ENCODE measurements around the gene MAP4K2.

MAP4K2 gene

GRCh38 chr11:64810891-64811272, 7.9 kb upstream of the MAP4K2 start:
- no peak for DNase-seq

GRCh38 chr11:64810271-64810890, 7.4 kb upstream of the MAP4K2 start, which contains the start of gene MEN1:
TSS of gene MEN1 (minus strand) at chr11:64810551. CDS start at chr11:64810109, 442 bp downstream.
- peak; percentile 75 for DNase-seq

- peak; percentile 6 for DNase-seq
These were observed 6.8 kb upstream of the MAP4K2 start for GRCh38 chr11:64809781-64810241.

GRCh38 chr11:64805481-64805880, 2.5 kb upstream of the MAP4K2 start:
- no peak for DNase-seq

GRCh38 chr11:64804346-64805210, 1.6 kb upstream of the MAP4K2 start:
- no peak for DNase-seq

GRCh38 chr11:64803846-64804345, 882 bp upstream of the MAP4K2 start:
- no peak for DNase-seq

- DNase-seq = peak; percentile 37
These were observed 450 bp downstream of the MAP4K2 start for GRCh38 chr11:64802370-64803157.

GRCh38 chr11:64801561-64802369, 1.2 kb downstream of the MAP4K2 start:
- no peak for DNase-seq

- DNase-seq = no peak
These were observed 1.9 kb downstream of the MAP4K2 start for GRCh38 chr11:64801158-64801464.

GRCh38 chr11:64800303-64801157, 2.5 kb downstream of the MAP4K2 start:
- no peak for DNase-seq

GRCh38 chr11:64799623-64800302, 3.3 kb downstream of the MAP4K2 start:
- DNase-seq = no peak

- no peak for DNase-seq
These were observed 3.8 kb downstream of the MAP4K2 start for GRCh38 chr11:64799256-64799622.

GRCh38 chr11:64796757-64797541, 6.1 kb downstream of the MAP4K2 start:
- no peak for DNase-seq

- DNase-seq = no peak
These were observed 6.8 kb downstream of the MAP4K2 start for GRCh38 chr11:64796047-64796756.

GRCh38 chr11:64794526-64794925, 8.5 kb downstream of the MAP4K2 start:
- DNase-seq = no peak

GRCh38 chr11:64793271-64794160, 9.5 kb downstream of the MAP4K2 start:
- no peak for DNase-seq

- DNase-seq = no peak
These were observed 10.5 kb downstream of the MAP4K2 start for GRCh38 chr11:64792482-64792881.

GRCh38 chr11:64791781-64792291, 11.2 kb downstream of the MAP4K2 start:
- no peak for DNase-seq
